HG02588 (cell line): ENCODE measurements around the gene RAPGEF1.
A peak's percentile ranks its signal among the peaks of the same experiment; 100 is the strongest.
"Not testable (repeated sequence)": the region's sequence is repeated elsewhere in the genome, so short reads cannot be mapped to it uniquely, and the experiment has no call there.

Experiments used
- ATAC-seq: cut with Tn5 transposase; IDR thresholded peaks from one replicate; pipeline ENCODE4 v1.9.1; 2021; ENCODE audit warnings: mild to moderate bottlenecking, moderate library complexity; ENCODE audit not compliant: unreplicated experiment

Gene RAPGEF1

GRCh38 chr9:131739959-131740648 lies at the start of gene RAPGEF1:
RAPGEF1 (minus strand) TSS chr9:131740076; CDS start chr9:131739830, 246 bp downstream.
- ATAC-seq: peak; percentile 57

GRCh38 chr9:131788851-131789250 lies 49.0 kb upstream of the RAPGEF1 start:
- ATAC-seq: no peak

GRCh38 chr9:131787838-131788237 lies 48.0 kb upstream of the RAPGEF1 start:
- ATAC-seq: no peak

GRCh38 chr9:131784748-131785501 lies 45.0 kb upstream of the RAPGEF1 start:
- ATAC-seq: no peak

GRCh38 chr9:131781069-131781468 lies 41.2 kb upstream of the RAPGEF1 start:
- ATAC-seq: no peak

- no peak for ATAC-seq
Measured at GRCh38 chr9:131776473-131776872, 36.6 kb upstream of the RAPGEF1 start.

- ATAC-seq: no peak
Measured at GRCh38 chr9:131776036-131776435, 36.2 kb upstream of the RAPGEF1 start.

GRCh38 chr9:131774636-131775035 lies 34.8 kb upstream of the RAPGEF1 start:
- no peak for ATAC-seq

- ATAC-seq: no peak
Measured at GRCh38 chr9:131773911-131774379, 34.1 kb upstream of the RAPGEF1 start.

- ATAC-seq: no peak
Measured at GRCh38 chr9:131772940-131773339, 33.1 kb upstream of the RAPGEF1 start.

- ATAC-seq: no peak
Measured at GRCh38 chr9:131771646-131772045, 31.8 kb upstream of the RAPGEF1 start.

- ATAC-seq: no peak
Measured at GRCh38 chr9:131769361-131769760, 29.5 kb upstream of the RAPGEF1 start.

- no peak for ATAC-seq
Measured at GRCh38 chr9:131764568-131764967, 24.7 kb upstream of the RAPGEF1 start.

- no peak for ATAC-seq
Measured at GRCh38 chr9:131762356-131762932, 22.6 kb upstream of the RAPGEF1 start.

GRCh38 chr9:131759017-131759647 lies 19.3 kb upstream of the RAPGEF1 start:
- ATAC-seq: no peak

GRCh38 chr9:131757549-131757948 lies 17.7 kb upstream of the RAPGEF1 start:
- ATAC-seq: no peak

- ATAC-seq: peak; percentile 49
Measured at GRCh38 chr9:131755541-131756198, 15.8 kb upstream of the RAPGEF1 start.

- ATAC-seq: no peak
Measured at GRCh38 chr9:131754846-131755245, 15.0 kb upstream of the RAPGEF1 start.

GRCh38 chr9:131753751-131754150 lies 13.9 kb upstream of the RAPGEF1 start:
- ATAC-seq: not testable (repeated sequence)

GRCh38 chr9:131752231-131752884 lies 12.5 kb upstream of the RAPGEF1 start:
- ATAC-seq: no peak
